A549 (cell line): ENCODE measurements around the gene UNC119B. TPM values are rescaled to one million over a fixed set of nuclear protein-coding genes. Genes with fewer than 3 reads are reported as not detected.

Source experiments
- ATAC-seq, 2 experiments: fragments of 200-7000 bp in 1 of 2; fragments of >200 bp in 1 of 2; cut with Nextera tagmentation in 1 of 2; cut with Tn5 transposase in 1 of 2; 3 replicates each; pipeline versions ENCODE4 v1.8.0 to v1.9.1; 2018 to 2020; ENCODE audit warnings: mild to moderate bottlenecking in 1 of 2, moderate library complexity in 1 of 2
- CTCF ChIA-PET: fragments of 300-600 bp; sonication (Branson Sonifier 250); formaldehyde crosslinking; extraction: SDS; loops from one replicate; lab custom pipeline; 2021; ENCODE audit warnings: antibody characterized with exemption, inconsistent platforms; lab: Yijun Ruan, JAX
- POLR2A ChIA-PET: fragments of 350-600 bp; formaldehyde crosslinking; extraction: SDS; loops from one replicate; lab custom pipeline; 2021; ENCODE audit warnings: antibody characterized with exemption, inconsistent platforms; lab: Yijun Ruan, JAX
- DNase-seq, 2 experiments: peaks; one replicate each; pipeline versions ENCODE4 v3.0.0 to v3.0.0-alpha.2; 2011 to 2016; ENCODE audit warnings: low read depth in 1 of 2, low spot score in 1 of 2
- FAIRE-seq: peaks from 2 replicates; lab custom pipeline; 2011; peaks lifted over from hg19 to GRCh38; lab: Jason Lieb, UNC
- H3K27ac ChIP-seq, 2 experiments: fragments of >200 bp; sonication (Bioruptor Twin); formaldehyde crosslinking; 3 replicates each; pipeline ENCODE4 v1.5.1; 2016 to 2017
- H3K4me1 ChIP-seq: fragments of >200 bp; sonication (Bioruptor Twin); formaldehyde crosslinking; 3 replicates; pipeline ENCODE4 v1.6.1; 2016
- H3K4me2 ChIP-seq: fragments of >200 bp; sonication (Bioruptor Twin); formaldehyde crosslinking; 3 replicates; pipeline ENCODE4 v1.6.1; 2016
- H3K4me3 ChIP-seq: fragments of >200 bp; sonication (Bioruptor Twin); formaldehyde crosslinking; 3 replicates; pipeline ENCODE4 v1.5.1; 2016
- H3K9me3 ChIP-seq: fragments of >200 bp; sonication (Bioruptor Twin); formaldehyde crosslinking; 3 replicates; pipeline ENCODE4 v1.6.1; 2016
- BCL3 ChIP-seq: fragments of >200 bp; sonication (Bioruptor Twin); formaldehyde crosslinking; IDR thresholded peaks from 3 replicates; pipeline ENCODE4 v1.6.1; 2016
- CHD4 ChIP-seq: fragments of 200-600 bp; sonication (generic); IDR thresholded peaks from 2 replicates; pipeline ENCODE4 v1.6.1; 2016; ENCODE audit warnings: antibody characterized with exemption, mild to moderate bottlenecking, borderline replicate concordance
- EHMT2 ChIP-seq: fragments of 200-600 bp; sonication (generic); IDR thresholded peaks from 2 replicates; pipeline ENCODE4 v1.6.1; 2016; ENCODE audit warnings: antibody characterized with exemption, low read depth, mild to moderate bottlenecking, moderate library complexity
- GATA3 ChIP-seq: IDR thresholded peaks from 2 replicates; pipeline ENCODE4 v1.6.1; 2012; ENCODE audit warnings: borderline replicate concordance
- HMGXB4 ChIP-seq: fragments of 250-450 bp; sonication (Bioruptor Pico); IDR thresholded peaks from 2 replicates; pipeline ENCODE4 v1.5.0; 2021; ENCODE audit warnings: mild to moderate bottlenecking, moderate library complexity, borderline replicate concordance
- HOXB13 ChIP-seq: fragments of 250-450 bp; sonication (Bioruptor Pico); IDR thresholded peaks from 2 replicates; pipeline ENCODE4 v1.5.0; 2020; ENCODE audit warnings: low read depth, mild to moderate bottlenecking, moderate library complexity
- JUN ChIP-seq, 2 experiments: fragments of >200 bp; sonication (Bioruptor Twin); formaldehyde crosslinking; IDR thresholded peaks; 2 replicates in 1 of 2; 3 replicates in 1 of 2; pipeline ENCODE4 v1.6.1; 2016 to 2017
- KDM5A ChIP-seq: fragments of 200-600 bp; sonication (generic); IDR thresholded peaks from 2 replicates; pipeline ENCODE4 v1.6.1; 2016; ENCODE audit warnings: antibody characterized with exemption, mild to moderate bottlenecking
- MAFK ChIP-seq: fragments of 450-650 bp; IDR thresholded peaks from 2 replicates; pipeline ENCODE4 v1.6.1; 2014; ENCODE audit not compliant: partially characterized antibody
- MAX ChIP-seq: IDR thresholded peaks from 2 replicates; pipeline ENCODE4 v1.6.1; 2012
- MAZ ChIP-seq: fragments of 150-350 bp; IDR thresholded peaks from 2 replicates; pipeline ENCODE4 v1.6.1; 2014; ENCODE audit warnings: antibody characterized with exemption, low read depth, low read length, borderline replicate concordance
- NFE2L2 ChIP-seq: fragments of 150-350 bp; conservative IDR thresholded peaks from 2 replicates; pipeline ENCODE4 v1.6.1; 2014; ENCODE audit warnings: low read length
- NPAS2 ChIP-seq: fragments of 250-450 bp; sonication (Bioruptor Pico); IDR thresholded peaks from 2 replicates; pipeline ENCODE4 v1.8.0; 2022; ENCODE audit warnings: mild to moderate bottlenecking, moderate library complexity, borderline replicate concordance
- PHF8 ChIP-seq: fragments of 200-600 bp; sonication (generic); IDR thresholded peaks from 2 replicates; pipeline ENCODE4 v1.6.1; 2016; ENCODE audit warnings: low read depth, mild to moderate bottlenecking, antibody characterized with exemption, moderate library complexity, borderline replicate concordance
- POLR2A ChIP-seq: IDR thresholded peaks from 2 replicates; pipeline ENCODE4 v1.6.1; 2012; ENCODE audit warnings: mild to moderate bottlenecking, low read length
- RCOR1 ChIP-seq: fragments of 150-350 bp; IDR thresholded peaks from 2 replicates; pipeline ENCODE4 v1.6.1; 2014; ENCODE audit warnings: antibody characterized with exemption, low read length, low read depth
- TFCP2L1 ChIP-seq: fragments of 250-450 bp; sonication (Bioruptor Pico); IDR thresholded peaks from 2 replicates; pipeline ENCODE4 v1.5.0; 2021; ENCODE audit warnings: mild to moderate bottlenecking
- USF2 ChIP-seq: fragments of 450-650 bp; IDR thresholded peaks from 2 replicates; pipeline ENCODE4 v1.6.1; 2014; ENCODE audit warnings: antibody characterized with exemption
- ZC3H11A ChIP-seq: fragments of 450-650 bp; IDR thresholded peaks from 2 replicates; pipeline ENCODE4 v1.6.1; 2014; ENCODE audit warnings: antibody characterized with exemption, mild to moderate bottlenecking
- ZNF302 ChIP-seq: fragments of 250-450 bp; sonication (Bioruptor Pico); IDR thresholded peaks from 2 replicates; pipeline ENCODE4 v1.9.0; 2021; ENCODE audit warnings: inconsistent platforms, mild to moderate bottlenecking, moderate library complexity
- ZSCAN20 ChIP-seq: fragments of 250-450 bp; sonication (Bioruptor Pico); IDR thresholded peaks from 2 replicates; pipeline ENCODE4 v1.8.0; 2022; ENCODE audit warnings: mild to moderate bottlenecking, moderate library complexity
- WGBS: methylation state at CpG from one replicate; pipeline ENCODE4 v1.1.6; 2017; ENCODE audit errors: missing lambda C conversion rate; 5-methylcytosine and 5-hydroxymethylcytosine counted together
- polyA minus RNA-seq: library from RNA; depleted of rRNA, polyadenylated mRNA; stranded (reverse); fragments of >200 nt; gene quantifications from 2 replicates; pipeline ENCODE4 v1.2.3, GENCODE V29; 2011; rRNA and poly(A)+ RNA removed
- polyA plus RNA-seq, 4 experiments: library from polyadenylated mRNA; depleted of rRNA in 3 of 4; stranded (reverse); fragments of >200 nt; fragmentation: RNase III in 1 of 4; extraction: RNeasy Plus Mini Kit Qiagen cat#74134 plus additional on column Dnase treatment in 1 of 4; gene quantifications; 2 replicates in 3 of 4; 3 replicates in 1 of 4; pipeline ENCODE4 v1.2.3, GENCODE V29; 2011 to 2017

The UNC119B gene
- polyA plus RNA-seq (2011; rRNA removed) (37.5 and 41.5 TPM in 2 replicates), polyA plus RNA-seq (2017; fragmentation: RNase III; extraction: RNeasy Plus Mini Kit Qiagen cat#74134 plus additional on column Dnase treatment) (22.1 to 27.0 TPM (median 25.8 TPM) in 3 replicates), polyA minus RNA-seq (24.8 and 28.9 TPM in 2 replicates)
- polyA plus RNA-seq (2012; cell fraction: cytosol; rRNA removed): 17.3 and 21.5 TPM in 2 replicates
- 17.9 and 18.8 TPM in 2 replicates for polyA plus RNA-seq (2012; cell fraction: nucleus; rRNA removed)

- ChIA-PET CTCF (interaction anchor here (1.2 to 6.6 kb wide), 8 partner anchors 10 to 127 kb away, joined by 3 to 62 read pairs (median 7); no protein-coding TSS in a partner anchor), POLR2A (interaction anchor here (1.0 kb wide), 2 partner anchors 19 to 23 kb away, joined by 3 to 5 read pairs; partner anchors contain the start of gene MLEC)
- no peak for FAIRE-seq
- peak within 1 kb of the TSS; percentile 80 for H3K4me2 ChIP-seq
- WGBS: 8% methylated on average over 9 of the region's 76 CpGs
- no peaks in the 10 kb centered on the region for H3K9me3 ChIP-seq
- H3K27ac ChIP-seq: peak within 1 kb of the TSS; percentile 85 to 96
- DNase-seq: peak; percentile 52 to 79
- ATAC-seq: peak; percentile 87 to 89
- H3K4me3 ChIP-seq: peak within 1 kb of the TSS; percentile 75
- peaks cover 20% of the 10 kb centered on the region for H3K4me1 ChIP-seq
- TF ChIP-seq KDM5A (no peak), NPAS2 (CRISPR knock-in tag) (no peak), JUN (IDR thresholded peaks at IDR 0.05) (peak; percentile 75 to 76), USF2 (no peak), HMGXB4 (CRISPR knock-in tag) (no peak), POLR2A (peak; percentile 82), BCL3 (peak; percentile 54; the same call in 1 of the 3 replicates), PHF8 (peak; percentile 33; the same call in 1 of the 2 replicates), NFE2L2 (no peak), MAX (peak; percentile 39; the same call in 1 of the 2 replicates), GATA3 (peak; percentile 16; the same call in 1 of the 2 replicates)
- TF ChIP-seq, all 56 proteins: peak for 6
Measured at GRCh38 chr12:120710031-120710804, at the start of gene UNC119B. Gene UNC119B, plus strand, starts transcription at chr12:120710458. Its CDS starts 17 bp downstream, at chr12:120710475.

- H3K4me1 ChIP-seq: no peaks in the 10 kb centered on the region
- H3K27ac ChIP-seq: no peak overlapping the region
- H3K4me2 ChIP-seq: no peak overlapping the region
- CTCF ChIA-PET: interaction anchor here (1.0 to 4.9 kb wide), 3 partner anchors 13 to 48 kb away, joined by 3 to 95 read pairs (median 4); no protein-coding TSS in a partner anchor
- FAIRE-seq (no peak), ATAC-seq (no peak), DNase-seq (no peak)
- POLR2A ChIA-PET: no interaction called here
- no peaks in the 10 kb centered on the region for H3K9me3 ChIP-seq
- WGBS: 11% methylated on average over 2 of the region's 2 CpGs
- TF ChIP-seq TFCP2L1 (no peak), EHMT2 (no peak), ZNF302 (CRISPR knock-in tag) (no peak), USF2 (no peak), MAFK (no peak), MAZ (no peak), HOXB13 (CRISPR knock-in tag) (no peak), RCOR1 (no peak), ZC3H11A (no peak), HMGXB4 (CRISPR knock-in tag) (no peak), ZSCAN20 (no peak), CHD4 (no peak), MAX (no peak)
- no peak overlapping the region for H3K4me3 ChIP-seq
Measured at GRCh38 chr12:120661432-120661831, 48.8 kb upstream of the UNC119B start.
